Neural cell (in vitro differentiated cells): ENCODE measurements around the gene PRR33. TPM values are rescaled to one million over a fixed set of nuclear protein-coding genes. Genes with fewer than 3 reads are reported as not detected.

ENCODE experiments used
- H2AFZ ChIP-seq: fragments of 200-600, 300-800 bp; sonication (generic), shearing (Covaris generic); 2 replicates; pipeline ENCODE4 v1.6.0; 2014; ENCODE audit warnings: low read depth, mild to moderate bottlenecking, antibody characterized with exemption, low read length, moderate library complexity
- H3F3A ChIP-seq: fragments of 200-600 bp; shearing (Covaris generic); 2 replicates; pipeline ENCODE4 v1.6.1; 2016; ENCODE audit warnings: mild to moderate bottlenecking, moderate library complexity, mixed read lengths, antibody characterized with exemption, low read length; ENCODE audit not compliant: insufficient read depth, poor library complexity, severe bottlenecking
- H3K27ac ChIP-seq: fragments of 200-600, 300-800 bp; sonication (generic), shearing (Covaris generic); 2 replicates; pipeline ENCODE4 v1.5.1; 2014; ENCODE audit warnings: mild to moderate bottlenecking, low read length, moderate library complexity
- H3K27me3 ChIP-seq: fragments of 300-800, 200-600 bp; sonication (generic), shearing (Covaris generic); 2 replicates; pipeline ENCODE4 v1.6.0; 2014; ENCODE audit warnings: mild to moderate bottlenecking, low read depth, low read length, moderate library complexity; ENCODE audit not compliant: insufficient read depth
- H3K36me3 ChIP-seq: fragments of 300-800, 200-600 bp; sonication (generic), shearing (Covaris generic); 2 replicates; pipeline ENCODE4 v1.5.1; 2014; ENCODE audit warnings: mild to moderate bottlenecking, antibody characterized with exemption, low read length, moderate library complexity; ENCODE audit not compliant: insufficient read depth
- H3K4me2 ChIP-seq: fragments of 300-800, 200-600 bp; sonication (generic), shearing (Covaris generic); 2 replicates; pipeline ENCODE4 v1.6.0; 2014; ENCODE audit warnings: mild to moderate bottlenecking, low read length
- H3K4me3 ChIP-seq: fragments of 300-800, 200-600 bp; sonication (generic), shearing (Covaris generic); 2 replicates; pipeline ENCODE4 v1.5.1; 2014; ENCODE audit warnings: mild to moderate bottlenecking, low read length, moderate library complexity
- H3K79me2 ChIP-seq: fragments of 200-600 bp; shearing (Covaris generic); replicated peaks from 2 replicates; pipeline ENCODE4 v1.6.0; 2014; ENCODE audit warnings: mild to moderate bottlenecking, low read length, moderate library complexity; ENCODE audit not compliant: insufficient read depth
- H3K9ac ChIP-seq: fragments of 300-800, 200-600 bp; sonication (generic), shearing (Covaris generic); 2 replicates; pipeline ENCODE4 v1.6.1; 2016; ENCODE audit warnings: mild to moderate bottlenecking, low read length, mixed read lengths
- H3K9me2 ChIP-seq: fragments of 200-600 bp; shearing (Covaris generic); 2 replicates; pipeline ENCODE4 v1.6.1; 2016; ENCODE audit warnings: mild to moderate bottlenecking, low read length, mixed read lengths; ENCODE audit not compliant: insufficient read depth
- H3K9me3 ChIP-seq: fragments of 200-600, 300-800 bp; sonication (generic), shearing (Covaris generic); 2 replicates; pipeline ENCODE4 v1.6.1; 2016; ENCODE audit warnings: mild to moderate bottlenecking, mixed run types, low read length, moderate library complexity, mixed read lengths
- H4K20me1 ChIP-seq: fragments of 200-600 bp; shearing (Covaris generic); 2 replicates; pipeline ENCODE4 v1.6.1; 2016; ENCODE audit warnings: mild to moderate bottlenecking, mixed run types; ENCODE audit not compliant: insufficient read depth
- CTCF ChIP-seq: fragments of 450-650 bp; IDR thresholded peaks from 2 replicates; pipeline ENCODE4 v1.5.1; 2014; ENCODE audit warnings: antibody characterized with exemption, mild to moderate bottlenecking, moderate library complexity; ENCODE audit not compliant: poor library complexity, severe bottlenecking
- EP300 ChIP-seq: fragments of 450-650 bp; conservative IDR thresholded peaks from 2 replicates; pipeline ENCODE4 v1.6.1; 2014; ENCODE audit warnings: antibody characterized with exemption, mild to moderate bottlenecking, moderate library complexity; ENCODE audit not compliant: poor library complexity, severe bottlenecking
- EZH2 ChIP-seq: fragments of 200-600, 300-800 bp; shearing (Covaris generic), sonication (generic); IDR thresholded peaks from 2 replicates; pipeline ENCODE4 v1.6.1; 2014; ENCODE audit warnings: antibody characterized with exemption, low read length, borderline replicate concordance, mild to moderate bottlenecking; ENCODE audit not compliant: insufficient read depth, poor library complexity, severe bottlenecking
- MXI1 ChIP-seq: fragments of 450-650 bp; conservative IDR thresholded peaks from 2 replicates; pipeline ENCODE4 v1.6.1; 2014; ENCODE audit warnings: antibody characterized with exemption, mild to moderate bottlenecking; ENCODE audit not compliant: poor library complexity, severe bottlenecking
- POLR2AphosphoS5 ChIP-seq: IDR thresholded peaks from 2 replicates; pipeline ENCODE4 v1.6.1; 2012
- RAD21 ChIP-seq: fragments of 450-650 bp; conservative IDR thresholded peaks from 2 replicates; pipeline ENCODE4 v1.6.1; 2014; ENCODE audit warnings: antibody characterized with exemption, mild to moderate bottlenecking, moderate library complexity
- REST ChIP-seq: IDR thresholded peaks from 2 replicates; pipeline ENCODE4 v1.6.1; 2012; ENCODE audit warnings: borderline replicate concordance
- SMC3 ChIP-seq: fragments of 450-650 bp; conservative IDR thresholded peaks from 2 replicates; pipeline ENCODE4 v1.6.1; 2014; ENCODE audit warnings: antibody characterized with exemption, mild to moderate bottlenecking, moderate library complexity; ENCODE audit not compliant: poor library complexity
- TAF1 ChIP-seq: IDR thresholded peaks from 2 replicates; pipeline ENCODE4 v1.6.1; 2012; ENCODE audit warnings: low read depth
- polyA plus RNA-seq: library from polyadenylated mRNA; depleted of rRNA; stranded (reverse); fragments of >200 nt; gene quantifications from 2 replicates; pipeline ENCODE4 v1.2.3, GENCODE V29; 2014

The PRR33 gene
- polyA plus RNA-seq, 1 donor from 2014 or later, result not detected

DNA sequence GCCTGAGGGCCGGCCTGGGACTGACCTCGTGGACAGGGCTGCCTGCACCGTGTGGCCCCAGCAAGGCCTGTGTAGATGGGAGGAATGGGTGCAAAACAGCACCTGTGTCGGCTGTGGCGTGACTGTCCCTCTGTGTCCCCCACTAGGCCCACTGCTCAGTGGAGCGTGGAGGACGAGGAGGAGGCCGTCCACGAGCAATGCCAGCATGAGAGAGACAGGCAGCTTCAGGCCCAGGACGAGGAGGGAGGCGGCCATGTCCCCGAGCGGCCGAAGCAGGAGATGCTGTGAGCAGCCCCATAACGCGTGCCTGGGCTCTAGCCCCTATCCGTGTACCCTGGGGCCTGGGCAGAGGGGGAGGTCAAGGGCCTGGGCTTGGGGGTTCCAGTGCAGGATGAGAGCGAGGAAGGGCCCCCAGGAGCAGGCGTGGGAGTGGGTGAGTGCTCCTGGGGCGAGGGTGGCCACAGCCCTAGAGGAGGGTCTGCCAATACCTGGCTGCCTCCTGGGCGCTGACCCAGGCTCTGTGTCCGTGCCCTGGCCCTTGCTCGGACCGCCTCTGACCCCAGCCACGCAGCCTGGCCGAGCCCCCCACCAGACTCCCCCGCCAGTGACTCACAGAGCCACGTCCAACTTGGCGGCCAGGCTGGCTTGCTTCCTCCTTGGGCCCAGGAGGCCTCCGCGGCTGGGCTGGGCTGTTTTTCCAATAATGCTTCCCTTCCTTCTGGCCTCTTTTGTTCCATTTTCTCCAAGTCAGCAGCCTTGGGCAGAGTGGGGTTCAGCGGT, 11.6 kb downstream of the PRR33 start:
- H3K27ac ChIP-seq, result no peak overlapping the region

More for the DNA sequence above, 11.6 kb downstream of the PRR33 start:
- H3K27me3 ChIP-seq, result no peaks in the 10 kb centered on the region
- H4K20me1 ChIP-seq, result no peaks in the 10 kb centered on the region
- H3K4me2 ChIP-seq, result no peak overlapping the region
- no peak for TF ChIP-seq CTCF
- no peak for TF ChIP-seq EP300
- no peak for TF ChIP-seq SMC3
- no peak for TF ChIP-seq REST
- TF ChIP-seq MXI1, result no peak
- TF ChIP-seq EZH2, result no peak
- no peak for TF ChIP-seq TAF1
- TF ChIP-seq RAD21, result no peak
- TF ChIP-seq POLR2AphosphoS5, result no peak
- no peaks in the 10 kb centered on the region for H3K9me3 ChIP-seq
- no peaks in the 10 kb centered on the region for H3K9me2 ChIP-seq
- no peak overlapping the region for H3K4me3 ChIP-seq
- no peaks in the 10 kb centered on the region for H3F3A ChIP-seq
- no peaks in the 10 kb centered on the region for H3K79me2 ChIP-seq
- no peak overlapping the region for H3K9ac ChIP-seq
- no peak overlapping the region for H2AFZ ChIP-seq
- H3K36me3 ChIP-seq, result no peaks in the 10 kb centered on the region
